Globus pallidus (tissue), 1 donor: ENCODE results near the gene LRIG3.
"Not testable (repeated sequence)": the region's sequence is repeated elsewhere in the genome, so short reads cannot be mapped to it uniquely, and the experiment has no call there.

ENCODE experiments used
- DNase-seq: peaks from one replicate; pipeline ENCODE4 v3.0.0-alpha.2; 2015; ENCODE audit warnings: low spot score

LRIG3 gene, protein sequence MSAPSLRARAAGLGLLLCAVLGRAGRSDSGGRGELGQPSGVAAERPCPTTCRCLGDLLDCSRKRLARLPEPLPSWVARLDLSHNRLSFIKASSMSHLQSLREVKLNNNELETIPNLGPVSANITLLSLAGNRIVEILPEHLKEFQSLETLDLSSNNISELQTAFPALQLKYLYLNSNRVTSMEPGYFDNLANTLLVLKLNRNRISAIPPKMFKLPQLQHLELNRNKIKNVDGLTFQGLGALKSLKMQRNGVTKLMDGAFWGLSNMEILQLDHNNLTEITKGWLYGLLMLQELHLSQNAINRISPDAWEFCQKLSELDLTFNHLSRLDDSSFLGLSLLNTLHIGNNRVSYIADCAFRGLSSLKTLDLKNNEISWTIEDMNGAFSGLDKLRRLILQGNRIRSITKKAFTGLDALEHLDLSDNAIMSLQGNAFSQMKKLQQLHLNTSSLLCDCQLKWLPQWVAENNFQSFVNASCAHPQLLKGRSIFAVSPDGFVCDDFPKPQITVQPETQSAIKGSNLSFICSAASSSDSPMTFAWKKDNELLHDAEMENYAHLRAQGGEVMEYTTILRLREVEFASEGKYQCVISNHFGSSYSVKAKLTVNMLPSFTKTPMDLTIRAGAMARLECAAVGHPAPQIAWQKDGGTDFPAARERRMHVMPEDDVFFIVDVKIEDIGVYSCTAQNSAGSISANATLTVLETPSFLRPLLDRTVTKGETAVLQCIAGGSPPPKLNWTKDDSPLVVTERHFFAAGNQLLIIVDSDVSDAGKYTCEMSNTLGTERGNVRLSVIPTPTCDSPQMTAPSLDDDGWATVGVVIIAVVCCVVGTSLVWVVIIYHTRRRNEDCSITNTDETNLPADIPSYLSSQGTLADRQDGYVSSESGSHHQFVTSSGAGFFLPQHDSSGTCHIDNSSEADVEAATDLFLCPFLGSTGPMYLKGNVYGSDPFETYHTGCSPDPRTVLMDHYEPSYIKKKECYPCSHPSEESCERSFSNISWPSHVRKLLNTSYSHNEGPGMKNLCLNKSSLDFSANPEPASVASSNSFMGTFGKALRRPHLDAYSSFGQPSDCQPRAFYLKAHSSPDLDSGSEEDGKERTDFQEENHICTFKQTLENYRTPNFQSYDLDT

DNA sequence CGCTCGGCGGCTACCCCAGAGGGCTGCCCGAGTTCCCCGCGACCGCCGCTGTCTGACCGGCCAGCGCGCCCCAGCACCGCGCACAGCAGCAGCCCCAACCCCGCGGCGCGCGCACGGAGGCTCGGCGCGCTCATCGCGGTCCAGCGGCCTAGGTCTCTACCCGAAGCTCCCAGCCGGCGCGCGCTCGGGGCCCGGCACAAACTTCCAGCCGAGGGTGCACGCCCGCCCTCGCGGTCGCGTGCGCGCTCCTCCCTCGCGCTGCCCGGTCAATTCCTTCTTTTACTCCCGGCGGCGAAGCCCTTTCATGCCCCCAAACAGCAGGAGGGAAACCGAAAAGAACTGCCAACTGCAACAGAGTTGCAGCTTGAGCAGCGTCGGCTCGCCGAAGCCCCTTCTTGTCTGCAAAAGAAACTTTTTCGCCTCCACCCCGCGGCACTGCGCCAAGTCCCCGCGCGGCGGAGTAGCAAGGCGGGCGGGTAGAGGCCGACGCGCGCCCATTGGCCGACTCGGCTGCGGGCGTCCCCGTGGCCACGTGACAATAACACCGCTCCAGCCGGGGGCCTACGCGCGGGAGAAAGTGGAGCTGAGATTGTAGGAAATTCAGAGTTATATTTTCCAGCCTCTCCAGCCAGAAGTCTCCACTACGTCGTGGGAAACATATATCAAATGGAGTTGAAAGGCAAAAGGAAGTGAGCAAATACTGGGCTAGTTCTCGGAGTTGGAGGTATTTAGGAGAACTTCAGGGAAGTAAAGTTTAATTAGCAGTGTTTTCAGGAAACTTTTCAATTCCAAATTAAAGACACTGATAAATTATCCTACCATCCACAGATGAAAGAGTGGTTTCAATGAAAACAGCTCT, at the start of gene LRIG3:
LRIG3 (minus strand) TSS at position 403 of the 859 bp plus-strand sequence; CDS start at position 134, 269 bp downstream.
- peak; percentile 88 for DNase-seq

DNA sequence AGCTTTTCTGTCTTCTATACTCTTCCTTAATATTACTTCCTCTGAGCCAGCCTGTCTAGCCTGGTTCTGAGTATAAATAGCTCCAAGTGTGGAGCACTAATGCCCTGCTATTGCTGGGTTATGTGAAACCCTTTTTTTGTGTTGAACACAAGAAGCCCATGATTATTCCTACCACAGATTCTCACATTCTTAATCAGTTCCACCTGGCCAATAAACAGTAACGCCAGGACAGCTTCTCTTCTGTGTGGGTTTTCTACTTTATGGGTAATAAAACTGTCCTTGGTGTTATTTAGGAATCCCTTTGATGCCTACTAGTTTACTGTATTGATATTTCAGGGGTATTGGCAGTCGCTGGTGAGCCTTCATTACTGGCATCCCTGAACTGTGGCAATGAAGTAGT, 48.9 kb upstream of the LRIG3 start:
- DNase-seq = no peak

DNA sequence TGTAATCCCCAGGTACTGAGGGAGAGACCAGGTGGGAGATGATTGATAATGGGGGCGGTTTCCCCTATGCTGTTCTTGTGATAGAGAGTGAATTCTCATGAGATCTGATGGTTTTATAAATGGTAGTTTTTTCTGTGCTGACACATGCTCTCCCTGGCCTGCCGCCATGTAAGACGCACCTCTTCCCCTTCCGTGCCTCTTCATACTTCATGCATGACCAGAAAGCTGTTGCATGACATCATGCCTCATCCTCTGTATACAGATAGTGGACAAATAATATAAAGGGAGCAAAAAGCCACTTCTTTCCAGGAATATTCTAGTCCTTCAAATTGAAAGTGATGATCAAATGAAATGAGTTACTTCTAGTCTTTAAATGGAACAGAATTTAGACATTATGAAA, 47.3 kb upstream of the LRIG3 start:
- DNase-seq = no peak

DNA sequence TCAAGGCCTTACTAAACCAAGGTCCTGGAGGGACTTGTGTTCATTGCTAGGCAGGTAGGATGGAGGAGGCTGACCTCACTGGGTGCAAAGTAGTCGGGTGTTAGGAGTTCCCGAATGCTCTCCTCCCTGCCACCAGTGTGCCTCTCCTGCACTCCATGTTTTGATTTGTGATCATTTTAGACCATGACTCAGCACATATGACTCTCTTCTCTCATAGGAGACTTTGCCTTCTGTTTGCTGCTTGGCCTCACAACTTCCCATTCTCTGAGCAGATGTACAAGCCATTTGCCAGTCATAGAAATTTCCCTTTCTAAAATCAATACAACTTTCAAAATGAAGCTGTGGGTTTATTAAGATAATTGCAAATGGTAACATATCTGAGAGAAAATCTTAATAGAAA, 46.6 kb upstream of the LRIG3 start:
- no peak for DNase-seq

DNA sequence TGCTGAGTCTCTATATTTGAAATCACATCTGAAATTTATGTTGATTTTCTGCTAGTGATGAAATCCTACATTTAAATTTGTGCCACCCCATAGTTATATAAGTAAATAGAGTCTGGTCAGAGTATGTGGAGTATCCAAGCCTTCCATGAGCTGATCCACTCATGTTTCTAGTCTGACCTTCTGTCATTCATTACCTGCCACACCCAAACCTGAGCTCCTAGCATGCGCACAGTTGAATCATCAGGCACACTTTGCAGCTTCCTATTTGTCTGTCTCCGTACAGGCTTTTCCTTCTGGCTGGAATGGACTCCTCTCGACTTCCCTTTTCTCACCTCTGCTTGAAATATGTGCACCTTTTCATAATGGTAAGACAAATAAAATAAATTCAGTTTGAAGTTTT, 45.3 kb upstream of the LRIG3 start:
- DNase-seq = no peak

DNA sequence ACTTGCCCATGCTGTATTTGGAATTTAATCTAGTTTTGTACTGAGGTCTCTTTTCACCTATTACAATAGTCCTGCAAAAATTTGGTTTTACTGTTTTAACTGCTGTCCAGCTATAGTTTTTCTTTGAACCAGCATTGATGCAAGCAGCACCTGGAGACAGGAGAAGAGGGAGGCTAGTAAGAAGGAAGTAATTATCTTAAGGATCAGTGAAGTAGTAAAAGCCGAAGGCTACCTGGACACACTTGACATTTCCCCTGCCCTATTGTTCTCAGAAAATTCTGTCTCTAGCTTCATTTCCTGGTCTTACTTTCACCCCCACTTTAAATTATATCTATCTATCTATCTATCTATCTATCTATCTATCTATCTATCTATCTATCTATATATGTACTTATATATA, 43.5 kb upstream of the LRIG3 start:
- no peak for DNase-seq

DNA sequence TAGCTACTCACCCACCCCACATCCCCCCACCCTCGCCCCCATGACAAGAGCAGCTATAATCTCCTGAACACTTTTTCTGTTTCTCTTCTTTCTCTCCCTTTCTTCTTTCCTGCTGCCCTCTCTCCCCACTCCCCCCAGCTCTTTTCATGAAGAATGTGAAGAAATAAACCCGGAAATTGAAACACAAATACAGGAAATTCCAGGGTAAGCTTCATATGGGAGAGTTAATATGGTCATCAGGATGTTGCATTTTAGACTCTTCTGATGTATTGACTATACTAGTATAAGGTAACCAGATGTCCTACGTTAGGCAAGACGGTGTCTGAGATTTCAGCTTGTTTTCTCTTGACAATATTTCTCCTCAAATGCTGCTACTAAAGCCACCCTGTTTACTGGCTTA, 41.6 kb upstream of the LRIG3 start:
- DNase-seq = no peak

DNA sequence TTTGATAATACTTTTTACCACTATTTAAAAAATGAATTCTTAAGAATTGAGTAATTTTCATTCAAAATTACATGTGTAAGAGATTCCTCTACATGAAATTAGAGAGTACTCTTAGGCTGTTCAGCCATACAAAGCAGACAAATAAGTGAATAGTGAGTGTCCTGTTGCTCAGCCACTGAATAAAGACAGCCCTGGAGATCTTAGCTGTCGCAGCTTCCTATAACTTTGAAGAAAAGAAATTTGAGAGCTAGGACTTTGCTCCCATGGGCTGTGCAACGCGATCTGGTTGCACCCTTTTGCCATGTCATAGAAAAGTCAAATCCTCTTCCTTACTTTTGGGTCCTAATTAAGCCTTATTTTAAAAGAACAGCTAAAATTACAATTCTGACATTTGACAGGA, 40.9 kb upstream of the LRIG3 start:
- no peak for DNase-seq

DNA sequence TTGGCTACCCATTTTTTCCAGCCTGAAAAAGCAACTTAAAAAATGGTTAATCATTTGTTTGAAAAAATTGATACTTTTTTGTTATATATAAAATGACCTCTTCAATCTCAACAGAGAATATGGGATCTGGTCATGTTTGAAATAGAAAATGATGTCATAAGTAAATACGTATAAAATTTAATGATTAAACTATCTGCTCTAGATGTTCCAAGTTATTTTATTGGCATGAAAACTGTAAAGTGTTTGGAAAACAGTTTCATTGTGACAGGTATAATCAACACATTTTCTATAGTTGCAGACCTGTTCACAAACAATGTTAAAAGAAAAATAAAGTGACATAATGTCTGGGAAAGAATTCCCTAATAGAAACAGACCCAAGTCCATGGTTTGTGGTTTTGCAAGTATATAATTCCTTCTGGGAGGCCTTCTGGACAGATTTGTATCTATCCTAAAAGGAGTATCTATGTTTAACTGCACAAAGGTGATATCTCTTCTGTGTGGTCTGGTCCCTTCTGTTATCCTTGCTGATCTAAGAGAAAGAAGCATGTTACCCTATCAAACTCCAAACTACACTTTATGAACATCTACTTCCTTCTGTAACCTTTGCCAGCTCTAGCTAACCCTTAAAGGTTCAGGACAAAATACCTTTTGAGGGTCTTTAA, 39.5 kb upstream of the LRIG3 start:
- DNase-seq = no peak

DNA sequence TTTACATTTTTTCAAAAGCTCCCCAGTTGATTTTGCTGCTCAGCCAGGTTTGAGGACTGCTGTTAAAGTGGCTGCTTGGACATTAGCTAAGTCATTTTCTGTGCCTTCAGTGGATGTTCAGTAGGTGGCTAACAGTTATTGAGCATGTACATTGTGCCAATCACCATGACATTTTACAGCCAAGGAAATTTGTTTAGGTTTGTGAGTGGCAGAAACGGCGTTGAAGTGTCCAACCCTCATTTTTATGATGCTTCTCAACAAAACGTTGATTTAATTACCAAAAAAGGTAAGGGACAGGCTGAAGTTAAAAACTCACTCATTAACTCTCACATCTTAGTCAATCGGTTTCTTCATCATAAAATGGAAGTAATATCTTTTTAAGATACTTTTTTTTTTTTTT, 37.0 kb upstream of the LRIG3 start:
- DNase-seq = no peak

DNA sequence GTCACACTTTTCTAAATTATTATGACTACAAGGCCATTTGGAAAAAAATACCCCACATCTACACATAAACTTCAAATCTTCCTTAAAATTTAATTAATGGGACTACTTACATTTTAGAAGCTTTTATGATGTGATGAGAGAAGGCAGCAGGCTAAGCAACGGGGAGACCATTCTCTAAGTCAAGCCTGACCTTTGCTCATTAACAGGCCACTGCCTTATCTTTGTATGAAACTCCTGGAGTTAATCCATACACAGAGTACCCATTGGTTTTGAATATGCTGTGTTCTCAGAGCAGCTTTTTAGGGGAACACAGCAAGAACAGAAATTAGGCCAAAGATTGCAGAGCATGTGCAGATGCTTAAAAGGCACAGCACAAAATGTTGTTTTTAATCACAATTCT, 35.5 kb upstream of the LRIG3 start:
- no peak for DNase-seq

DNA sequence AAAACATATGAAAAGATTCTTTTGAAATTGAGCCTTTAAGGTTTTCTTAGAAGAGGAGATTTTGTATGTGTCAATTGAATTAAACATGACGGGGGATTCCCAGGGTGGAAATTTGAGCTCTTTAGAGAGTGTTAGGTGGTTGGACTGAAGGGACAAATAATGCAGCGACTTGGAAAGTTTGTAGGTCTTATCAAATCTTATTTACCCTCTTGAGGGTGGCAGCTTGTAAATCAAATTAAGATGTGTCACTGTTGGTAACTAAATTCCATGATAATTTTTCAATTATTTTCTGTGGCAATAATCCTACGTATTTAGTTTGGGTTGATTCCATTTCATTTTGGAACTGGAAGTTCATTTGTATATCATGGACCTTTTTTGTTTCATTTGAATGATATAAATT, 33.7 kb upstream of the LRIG3 start:
- DNase-seq = no peak

DNA sequence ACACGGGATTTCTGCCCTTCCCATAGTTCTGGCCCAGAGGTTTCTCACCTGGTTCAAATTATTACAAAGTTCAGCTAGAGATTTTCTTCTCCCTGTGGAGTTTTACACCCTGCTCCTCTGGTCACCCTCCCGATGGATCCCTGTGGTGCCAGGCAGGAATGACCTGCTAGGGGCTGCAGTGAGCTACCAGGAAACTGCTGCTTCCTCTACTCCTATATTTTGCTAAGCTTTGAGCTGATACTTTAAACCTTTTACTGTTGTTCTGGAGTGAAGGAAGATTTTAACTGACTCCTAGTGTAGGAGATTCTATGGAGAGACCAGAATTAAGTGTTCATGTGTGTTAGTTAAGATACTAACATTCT, 30.4 kb upstream of the LRIG3 start:
- DNase-seq = no peak

DNA sequence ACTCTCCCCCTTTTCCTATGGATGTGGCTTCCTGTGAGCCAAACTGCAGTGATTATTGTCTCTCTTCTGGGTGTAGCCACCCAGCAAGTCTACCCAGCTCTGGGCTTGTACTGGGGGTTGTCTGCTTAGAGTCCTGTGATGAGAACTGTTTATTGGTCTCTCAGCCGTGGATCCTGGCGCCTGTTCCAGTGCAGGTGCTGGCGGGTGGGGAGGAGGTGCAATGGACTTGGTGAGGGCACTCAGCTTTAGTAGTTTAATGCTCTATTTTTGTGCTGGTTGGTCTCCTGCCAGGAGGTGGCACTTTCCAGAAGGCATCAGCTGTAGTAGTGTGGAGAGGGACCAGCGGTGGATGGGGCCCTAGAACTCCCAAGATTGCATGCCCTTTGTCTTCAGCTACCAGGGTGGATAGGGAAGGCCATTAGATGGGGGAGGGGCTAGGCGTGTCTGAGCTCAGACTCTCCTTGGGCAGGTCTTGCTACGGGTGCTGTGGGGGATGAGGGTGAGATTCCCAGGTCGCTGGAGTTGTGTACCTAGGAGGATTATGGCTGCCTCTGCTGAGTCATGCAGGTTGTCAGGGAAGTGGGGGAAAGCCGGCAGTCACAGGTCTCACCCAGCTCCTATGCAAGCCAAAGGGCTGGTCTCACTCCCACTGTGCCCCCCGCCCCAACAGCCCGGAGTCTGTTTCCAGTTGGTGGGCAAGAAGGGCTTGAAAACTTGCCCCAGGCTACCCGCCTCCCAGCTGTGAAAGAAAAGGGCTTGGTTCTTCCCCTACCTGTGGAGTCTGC, 29.8 kb upstream of the LRIG3 start:
- DNase-seq = not testable (repeated sequence)

DNA sequence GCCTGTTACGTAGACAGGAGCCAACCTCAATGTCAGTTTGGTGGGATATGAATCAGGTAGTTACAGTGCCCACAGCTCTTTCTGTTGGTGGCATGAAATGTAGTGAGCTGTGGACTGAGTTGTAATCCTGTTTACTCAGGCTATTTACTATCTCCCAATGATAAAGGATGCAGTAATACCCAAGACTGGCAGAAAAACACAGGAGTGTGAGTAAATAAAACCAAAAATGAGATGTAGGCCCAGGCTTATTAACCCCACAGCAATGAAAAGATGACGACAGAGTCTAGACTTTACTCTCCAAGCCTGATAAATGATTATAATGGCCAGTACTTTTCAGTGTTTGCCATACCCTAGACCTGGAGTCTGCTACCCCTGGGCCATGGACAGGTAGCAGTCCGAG, 22.8 kb upstream of the LRIG3 start:
- no peak for DNase-seq

DNA sequence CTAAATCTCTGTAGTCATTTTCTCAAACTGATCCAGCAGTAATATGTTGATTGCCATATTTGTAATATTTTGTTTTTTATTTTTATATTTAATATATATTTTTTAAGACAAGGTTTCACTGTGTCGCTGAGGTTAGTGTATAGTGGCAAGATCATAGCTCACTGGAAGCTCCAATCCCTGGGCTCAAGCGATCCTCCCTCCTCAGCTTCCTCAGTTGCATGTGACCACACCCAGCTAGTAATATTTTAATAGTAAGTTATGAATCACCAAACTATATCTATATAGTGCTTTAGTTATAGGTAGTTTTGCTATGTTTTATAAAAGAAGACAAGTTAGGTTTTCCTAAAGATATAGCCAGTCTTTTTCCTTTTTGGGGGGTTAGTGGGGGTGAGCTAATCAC, 22.0 kb upstream of the LRIG3 start:
- no peak for DNase-seq

DNA sequence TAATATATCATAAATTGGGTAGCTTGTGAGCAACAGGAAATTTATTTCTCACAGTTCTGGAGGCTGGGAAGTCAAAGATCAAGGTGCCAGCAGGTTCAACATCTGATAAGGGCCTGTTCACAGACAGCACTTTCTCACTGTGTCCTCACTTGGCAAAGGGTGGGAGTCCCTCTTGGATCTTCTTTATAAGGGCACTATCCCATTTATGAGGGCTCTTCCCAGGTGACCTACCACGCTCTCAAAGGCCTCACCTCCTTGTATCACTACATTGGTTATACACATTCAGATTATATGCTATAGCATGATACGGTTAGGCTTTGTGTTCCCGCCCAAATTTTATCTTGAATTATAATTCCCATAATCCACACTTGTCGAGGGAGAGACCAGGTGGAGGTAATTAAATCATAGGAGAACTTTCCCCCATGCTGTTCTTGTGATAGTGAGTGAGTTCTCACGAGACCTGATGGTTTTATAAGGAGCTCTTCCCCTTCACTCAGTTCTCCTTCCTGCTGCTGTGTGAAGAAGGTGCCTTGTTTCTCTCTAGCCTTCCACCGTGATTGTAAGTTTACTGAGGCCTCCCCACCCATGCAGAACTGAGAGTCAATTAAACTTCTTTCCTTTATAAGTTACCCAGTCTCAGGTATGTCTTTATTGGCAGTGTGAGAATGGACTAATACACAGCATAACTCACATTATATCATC, 19.2 kb upstream of the LRIG3 start:
- DNase-seq = no peak

DNA sequence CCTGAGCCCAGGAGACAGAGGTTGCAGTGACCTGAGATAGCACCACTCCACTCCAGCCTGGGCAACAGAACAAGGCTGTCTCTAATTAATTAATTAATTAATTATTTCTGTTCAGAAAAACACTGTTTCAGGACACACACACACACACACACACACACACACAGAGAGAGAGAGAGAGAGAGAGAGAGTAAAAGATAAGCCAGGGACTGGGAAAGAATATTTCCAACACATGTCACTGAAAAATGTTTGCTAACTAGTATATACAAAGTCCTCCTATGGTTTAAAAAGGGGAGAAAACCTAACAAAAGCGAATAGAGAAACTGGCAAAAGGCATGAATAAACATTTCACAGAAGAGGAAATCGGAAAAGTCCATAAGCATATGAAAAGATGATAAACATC, 18.1 kb upstream of the LRIG3 start:
- no peak for DNase-seq

DNA sequence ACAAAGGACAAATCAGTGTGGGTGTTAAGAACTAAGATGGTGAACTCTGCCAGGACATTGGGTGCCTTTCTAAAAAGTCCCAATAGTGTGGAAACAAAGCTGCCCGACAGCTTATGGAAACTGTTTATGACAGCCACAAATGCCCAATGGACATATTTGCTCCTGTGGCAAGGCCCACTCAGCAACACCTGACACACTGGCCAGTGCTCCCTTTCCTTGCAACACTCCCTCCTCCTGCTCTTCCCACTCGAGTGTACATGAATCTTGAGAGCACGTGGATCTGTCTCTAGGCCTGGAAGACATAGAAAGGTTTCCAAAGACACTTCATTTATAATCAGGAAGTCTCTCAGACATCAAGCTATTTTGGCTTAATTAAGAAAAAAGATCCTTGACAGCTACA, 14.2 kb upstream of the LRIG3 start:
- DNase-seq = no peak
